Embryonic facial prominence (tissue), 1 donor: ENCODE results near the gene IGFL3.
"Not testable (repeated sequence)": the region's sequence is repeated elsewhere in the genome, so short reads cannot be mapped to it uniquely, and the experiment has no call there.

ENCODE experiments used
- DNase-seq: peaks from one replicate; pipeline ENCODE4 v3.0.0-alpha.2; 2016; ENCODE audit errors: extremely low spot score

Gene IGFL3

DNA sequence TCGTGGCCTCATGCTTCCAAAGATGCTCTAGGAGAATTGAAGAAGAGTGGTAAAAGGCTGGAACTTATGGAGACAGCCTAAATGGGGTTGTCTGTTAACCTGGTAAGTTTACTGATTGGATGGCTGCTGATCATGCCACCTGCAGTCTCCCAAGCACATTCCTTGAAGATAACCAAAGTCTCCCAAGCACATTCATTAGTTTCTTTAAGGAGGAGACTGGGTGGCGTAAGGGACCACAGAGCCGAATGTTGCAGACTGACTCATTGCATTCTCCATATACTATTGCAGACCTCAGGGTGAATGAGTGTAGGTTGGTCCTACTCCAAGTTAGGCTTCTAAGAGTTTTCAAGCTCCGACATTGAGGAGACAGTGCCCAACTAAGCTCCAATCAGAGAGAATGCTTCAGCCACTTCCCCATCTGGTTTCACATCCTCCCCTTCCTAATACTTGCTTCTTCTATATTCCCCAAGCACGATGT is at the start of gene IGFL3:
IGFL3 (minus strand) TSS at position 51 of the 478 bp plus-strand sequence; CDS start at position 12, 39 bp downstream.
- DNase-seq = no peak

DNA sequence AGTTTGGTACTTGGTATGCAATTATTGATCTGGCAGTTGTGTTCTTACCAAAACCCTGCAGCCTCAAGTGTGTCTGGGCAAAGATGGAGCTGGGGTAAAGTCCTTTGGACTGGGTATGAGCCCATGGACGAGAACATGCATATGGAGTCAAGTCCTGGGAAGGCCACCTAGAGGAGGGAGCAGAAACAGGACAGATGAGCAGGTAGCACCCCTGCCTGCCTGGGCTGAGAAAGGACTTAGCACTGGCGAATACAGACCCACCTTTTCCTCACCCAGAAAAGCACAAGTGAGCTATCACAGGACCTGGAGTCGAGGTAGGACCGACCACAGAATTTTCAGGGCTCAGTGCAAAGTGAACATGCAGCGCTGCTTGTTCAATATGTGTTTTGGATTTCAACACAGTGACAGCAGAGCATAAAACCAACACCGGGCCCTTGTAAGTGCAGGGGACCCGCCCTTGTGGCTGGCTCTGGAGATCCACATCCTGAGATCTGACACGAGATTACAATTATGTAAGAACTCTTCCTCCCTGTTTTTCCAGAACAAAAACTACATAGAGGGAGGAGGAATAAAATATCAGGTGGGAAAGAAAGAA is 49.5 kb upstream of the IGFL3 start:
- DNase-seq = no peak

DNA sequence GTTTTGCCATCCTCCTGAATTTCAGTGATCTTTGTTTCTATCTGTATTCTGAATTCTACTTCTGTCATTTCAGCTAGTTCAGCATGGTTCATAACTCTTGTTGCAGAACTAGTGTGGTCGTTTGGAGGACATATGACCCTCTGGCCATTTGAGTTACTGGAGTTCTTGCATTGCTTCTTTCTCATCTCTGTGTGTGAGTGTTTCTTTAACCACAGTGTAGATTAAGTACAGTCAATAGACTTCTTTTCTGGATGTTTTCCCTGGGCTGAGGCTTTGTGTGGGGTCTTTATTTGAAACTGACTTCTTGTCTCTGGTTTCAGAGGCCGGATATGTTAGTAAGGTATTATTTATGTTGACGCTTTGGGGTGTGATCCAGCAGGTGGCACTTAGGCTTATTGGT is 38.2 kb upstream of the IGFL3 start:
- no peak for DNase-seq

DNA sequence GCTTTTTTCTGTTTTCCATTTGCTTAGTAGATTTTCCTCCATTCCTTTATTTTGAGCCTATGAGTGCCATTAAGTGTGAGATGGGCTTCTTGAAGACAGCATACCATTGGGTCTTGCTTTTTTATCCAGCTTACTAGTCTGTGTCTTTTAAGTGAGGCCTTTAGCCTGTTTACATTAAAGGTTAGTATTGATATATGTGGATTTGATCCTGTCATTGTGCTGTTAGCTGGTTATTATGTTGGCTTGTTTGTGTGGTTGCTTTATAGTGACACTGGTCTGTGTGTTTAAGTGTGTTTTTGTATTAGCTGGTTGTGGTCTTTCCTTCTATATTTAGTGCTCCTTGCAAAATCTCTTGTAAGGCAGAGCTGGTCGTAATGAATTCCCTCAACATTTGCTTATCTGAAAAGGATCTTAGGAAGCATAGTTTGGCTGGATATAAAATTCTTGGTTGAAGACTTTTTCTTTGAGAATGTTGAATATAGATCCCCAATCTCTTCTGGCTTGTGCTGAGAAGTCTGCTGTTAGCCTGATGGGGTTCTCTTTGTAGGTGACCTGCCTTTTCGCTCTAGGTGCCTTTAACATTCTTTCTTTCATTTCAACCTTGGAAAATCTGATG is 37.3 kb upstream of the IGFL3 start:
- DNase-seq = not testable (repeated sequence)

DNA sequence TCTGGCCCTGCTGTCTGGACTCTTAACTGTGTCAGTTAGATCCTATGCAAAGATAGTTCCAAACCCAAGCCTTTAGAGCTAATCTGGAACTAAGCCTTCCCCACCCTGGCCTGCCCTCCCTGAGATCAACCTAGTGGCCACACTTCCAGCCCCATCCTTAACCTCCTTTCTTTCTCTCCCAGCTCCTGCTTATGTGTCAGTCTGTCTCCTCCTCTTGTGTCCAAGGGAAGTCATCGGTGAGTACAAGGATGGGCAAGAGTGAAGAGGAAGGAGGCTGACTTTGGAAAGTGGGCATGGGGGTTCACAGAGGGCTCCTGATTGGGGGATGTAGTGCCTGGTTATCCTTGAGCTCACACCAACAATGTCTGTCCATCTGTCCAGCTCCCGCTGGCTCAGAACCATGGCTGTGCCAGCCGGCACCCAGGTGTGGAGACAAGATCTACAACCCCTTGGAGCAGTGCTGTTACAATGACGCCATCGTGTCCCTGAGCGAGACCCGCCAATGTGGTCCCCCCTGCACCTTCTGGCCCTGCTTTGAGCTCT is 35.8 kb upstream of the IGFL3 start:
- DNase-seq = no peak

DNA sequence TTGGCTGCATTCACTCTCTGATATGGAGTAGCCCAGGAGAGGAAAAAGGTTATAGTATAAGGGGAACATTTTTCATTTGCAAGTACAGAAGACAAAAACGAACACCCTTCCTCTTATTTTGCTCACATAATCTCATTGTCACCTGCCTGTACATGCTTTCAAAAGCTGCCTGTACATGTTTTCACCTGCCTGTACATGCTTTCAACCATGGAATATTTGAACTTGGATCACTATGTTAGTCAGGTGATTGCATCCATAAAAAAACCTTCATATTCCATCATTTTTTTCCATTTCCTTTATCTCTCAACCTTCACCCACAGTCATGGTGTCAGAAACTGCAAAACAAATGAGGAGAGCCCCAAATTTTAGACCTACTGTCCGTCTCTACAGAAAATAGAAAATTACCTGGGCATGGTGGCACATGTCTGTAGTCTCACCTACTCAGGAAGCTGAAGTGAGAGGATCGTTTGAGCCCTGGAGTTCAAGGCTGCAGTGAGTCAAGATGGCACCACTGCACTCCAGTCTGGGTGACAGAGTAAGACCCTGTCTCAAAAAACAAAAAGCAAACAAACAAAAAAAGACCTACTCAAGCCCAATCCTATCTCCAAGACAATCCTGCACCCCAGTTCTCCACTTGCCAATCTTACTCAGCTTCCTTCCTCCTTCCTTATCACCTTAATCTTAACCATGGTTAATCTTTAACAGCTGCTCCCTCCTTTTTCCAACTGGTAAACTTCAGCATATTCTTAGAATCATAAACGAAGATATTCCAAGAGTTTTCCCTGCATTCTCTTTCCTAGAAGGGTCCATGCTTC is 35.1 kb upstream of the IGFL3 start:
- no peak for DNase-seq

DNA sequence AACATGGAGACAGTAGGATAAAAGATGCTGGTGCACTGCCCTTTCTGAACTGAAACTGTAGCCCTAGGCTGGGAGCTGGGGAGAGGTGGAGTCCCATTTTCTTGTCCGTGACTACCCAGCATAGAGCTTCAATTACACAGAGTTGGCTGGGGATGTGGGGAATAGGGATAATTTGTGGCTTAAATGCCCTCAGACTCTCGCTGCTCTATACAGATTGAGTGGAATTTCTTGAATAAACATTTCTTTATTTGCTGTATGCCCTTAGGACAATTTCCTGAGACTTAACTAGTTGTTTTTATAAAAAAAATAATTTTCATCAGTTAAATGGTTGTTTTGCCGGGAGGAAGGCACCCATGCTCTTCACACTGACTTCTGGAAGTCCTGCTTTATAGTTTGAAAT is 30.7 kb upstream of the IGFL3 start:
- DNase-seq = no peak

DNA sequence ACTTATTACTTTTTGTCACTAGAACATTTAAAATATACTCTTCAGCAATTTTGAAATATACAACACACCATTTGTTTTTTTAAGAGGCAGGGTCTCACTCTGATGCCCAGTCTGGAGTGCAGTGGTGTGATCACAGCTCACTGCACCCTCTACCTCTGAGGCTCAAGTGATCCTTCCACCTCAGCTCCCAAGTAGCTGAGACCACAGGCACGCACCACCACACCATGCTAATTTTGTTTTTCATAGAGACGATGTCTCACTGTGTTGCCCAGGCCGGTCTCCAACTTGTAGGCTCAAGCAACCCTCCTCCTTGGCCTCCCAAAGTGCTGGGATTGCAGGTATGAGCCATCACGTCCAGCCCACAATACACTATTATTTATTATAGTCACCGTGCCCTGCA is 26.1 kb upstream of the IGFL3 start:
- no peak for DNase-seq

DNA sequence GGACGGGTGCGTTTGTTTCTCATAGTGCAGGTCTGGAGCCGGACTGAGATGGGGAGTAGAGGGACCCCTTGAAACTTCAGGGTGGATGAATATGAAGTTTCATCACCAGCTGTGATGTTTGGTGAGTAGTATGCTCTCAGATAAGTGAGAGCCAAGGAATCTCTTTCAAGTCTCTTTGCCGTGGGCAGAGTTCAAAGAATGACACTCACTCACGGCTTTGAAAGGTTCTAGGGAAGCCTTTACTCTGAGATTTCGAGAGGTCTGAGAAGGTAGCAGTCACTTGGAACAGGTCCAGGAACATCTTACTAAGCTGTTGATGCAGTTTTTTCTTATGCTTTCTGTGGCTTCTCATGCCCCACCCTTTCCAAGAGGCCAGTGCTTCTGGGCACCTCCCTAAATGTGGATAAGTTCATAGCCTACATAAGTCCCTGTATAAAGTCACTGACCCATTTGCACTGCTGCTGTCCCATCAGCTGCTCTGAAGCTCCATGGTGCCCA is 23.4 kb upstream of the IGFL3 start, which contains the start of gene IGFL2:
IGFL2 (plus strand) TSS at position 448 of the 498 bp plus-strand sequence; CDS start at position 489, 41 bp downstream.
- DNase-seq = no peak

DNA sequence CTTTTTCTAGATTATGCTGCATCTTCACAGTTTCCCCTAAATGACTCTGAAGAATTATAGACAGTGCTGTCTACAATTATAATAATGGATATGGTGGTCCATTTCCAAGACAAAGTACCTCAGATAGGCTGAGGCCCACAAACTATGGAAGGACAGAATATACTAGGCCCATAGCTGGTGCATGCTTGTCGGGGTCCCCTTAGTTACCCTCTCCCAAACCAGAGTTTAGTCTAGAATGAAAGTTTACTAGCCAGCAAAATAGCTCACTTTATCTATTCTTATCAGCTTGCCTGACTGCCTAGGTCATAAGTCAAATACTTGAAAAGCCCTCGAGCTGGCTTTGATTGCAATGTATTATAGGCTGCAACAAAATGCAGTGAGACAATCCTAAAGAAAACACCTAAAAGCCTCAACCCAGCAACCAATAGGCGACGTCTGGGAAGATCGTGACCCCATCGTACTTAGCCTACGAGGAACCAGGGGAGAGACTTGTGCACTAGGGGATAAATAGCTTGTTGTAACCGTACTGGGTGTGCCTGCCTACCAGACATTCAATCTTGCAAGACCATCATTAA is 22.8 kb upstream of the IGFL3 start:
- DNase-seq = no peak

DNA sequence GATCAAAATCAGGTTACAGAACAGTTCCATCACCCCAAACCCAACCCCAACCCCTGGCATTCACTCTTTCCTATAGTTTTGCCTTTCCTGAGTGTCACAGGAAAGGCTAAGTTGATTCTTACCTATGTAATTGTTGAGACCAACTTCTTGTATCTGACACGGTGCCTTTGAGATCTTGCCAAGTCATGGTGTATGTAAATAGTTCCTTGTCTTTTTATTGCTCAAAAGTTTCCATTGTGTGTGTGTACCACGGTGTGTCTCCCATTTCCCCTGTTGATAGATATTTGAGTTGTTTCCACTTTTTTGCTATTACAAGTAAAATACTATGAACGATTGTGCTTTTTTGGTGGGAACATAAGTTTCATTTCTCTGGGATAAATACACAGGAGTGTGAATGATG is 20.3 kb upstream of the IGFL3 start:
- no peak for DNase-seq

DNA sequence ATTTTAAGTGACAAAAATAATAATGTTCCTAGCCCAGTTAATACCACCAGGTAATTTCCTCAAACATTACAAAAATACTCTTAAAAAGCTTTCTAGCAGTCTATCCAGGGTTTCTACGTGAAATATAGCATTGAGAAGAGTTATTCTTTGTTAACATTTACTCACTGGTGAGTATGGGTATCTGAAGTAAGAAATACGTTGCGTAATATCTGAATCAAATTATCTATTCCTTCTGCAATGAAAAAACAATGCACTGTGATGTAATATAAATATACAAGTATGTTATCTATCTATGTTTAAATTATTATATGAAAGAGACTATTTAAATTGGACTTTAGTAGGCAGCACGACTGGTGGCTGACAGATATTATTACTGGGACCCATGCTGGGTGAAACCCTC is 17.8 kb upstream of the IGFL3 start:
- no peak for DNase-seq

DNA sequence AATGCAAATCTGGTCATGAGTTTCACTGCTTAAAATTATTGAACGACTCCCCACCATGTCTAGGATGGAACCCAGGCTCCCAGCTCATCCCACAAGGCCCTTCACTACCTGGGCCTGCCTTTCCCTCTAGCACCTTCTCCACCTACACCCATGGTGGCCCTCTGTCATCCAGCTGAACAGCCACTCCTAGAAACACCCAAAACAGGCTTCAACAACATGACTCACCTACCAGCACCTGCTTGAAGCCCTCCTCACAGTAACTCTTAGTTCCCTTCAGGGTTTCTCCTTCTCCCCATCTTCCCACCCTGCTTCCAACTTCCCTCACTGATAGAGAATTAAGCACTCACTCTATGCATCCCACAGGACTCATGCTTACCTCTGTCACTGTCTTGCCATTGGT is 16.9 kb upstream of the IGFL3 start:
- no peak for DNase-seq

DNA sequence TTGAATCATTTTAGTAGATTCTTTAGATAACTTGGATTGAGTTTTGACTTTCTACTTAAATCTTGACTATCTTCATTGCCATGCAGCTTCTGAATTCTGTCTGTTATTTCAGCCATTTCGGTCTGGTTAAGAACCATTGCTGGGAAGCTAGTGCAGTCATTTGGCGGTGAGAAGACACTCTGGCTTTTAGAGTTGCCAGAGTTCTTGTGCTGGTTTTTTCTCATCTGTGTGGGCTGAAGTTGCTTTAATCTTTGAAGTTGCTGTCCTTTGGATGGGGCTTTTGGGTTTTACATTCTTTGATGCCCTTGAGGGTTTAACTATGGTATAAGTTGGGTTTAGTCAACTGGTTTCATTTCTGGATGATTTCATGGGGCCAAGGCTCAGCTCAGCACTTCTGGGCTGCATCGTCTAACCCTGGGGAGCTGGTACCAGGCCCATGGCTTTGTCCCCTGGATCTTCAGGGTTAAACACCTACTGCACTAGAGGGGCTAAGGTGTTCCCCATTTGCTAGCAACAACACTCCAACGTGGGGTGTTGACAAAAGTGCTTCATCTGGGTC is 13.5 kb upstream of the IGFL3 start:
- DNase-seq = no peak

DNA sequence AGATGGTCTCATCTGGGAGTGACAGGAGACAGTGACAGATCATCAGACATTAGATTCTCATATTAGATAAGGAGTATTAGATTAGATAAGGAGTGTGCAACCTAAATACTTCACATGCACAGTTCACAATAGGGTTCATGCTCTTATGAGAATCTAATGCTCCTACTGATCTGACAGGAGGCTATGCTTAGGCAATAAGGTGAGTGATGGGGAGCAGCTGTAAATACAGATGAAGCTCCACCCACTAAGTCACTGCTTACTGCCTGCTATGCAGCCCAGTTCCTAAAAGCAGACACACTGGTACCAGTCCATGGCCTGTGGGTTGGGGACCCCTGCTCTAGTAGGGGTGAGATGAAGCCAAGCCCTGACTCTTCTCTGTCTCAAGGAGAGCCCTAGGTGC is 10.0 kb upstream of the IGFL3 start:
- DNase-seq = no peak

DNA sequence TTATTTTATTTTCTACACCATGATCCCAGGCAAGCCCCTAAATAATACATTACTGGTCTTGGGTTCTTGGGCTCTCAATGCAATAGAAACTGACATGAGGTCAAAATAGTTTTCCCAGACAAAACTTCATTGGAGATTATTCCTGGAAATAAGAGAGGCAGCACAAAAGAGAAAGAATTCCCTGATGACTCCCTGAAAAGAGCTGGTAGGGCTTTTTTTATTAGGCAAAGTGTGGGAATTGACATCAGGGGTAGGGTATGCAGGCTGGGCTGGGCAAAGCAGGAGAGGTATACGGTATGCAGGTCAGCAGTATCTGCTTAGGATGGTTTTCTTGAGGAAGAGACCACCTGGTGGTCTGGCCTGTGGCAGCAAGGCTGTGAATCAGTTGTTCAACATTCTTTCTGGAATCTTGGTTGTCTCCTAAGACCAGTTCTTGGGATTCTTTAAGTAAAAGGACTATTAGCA is 9.3 kb upstream of the IGFL3 start:
- DNase-seq = no peak

DNA sequence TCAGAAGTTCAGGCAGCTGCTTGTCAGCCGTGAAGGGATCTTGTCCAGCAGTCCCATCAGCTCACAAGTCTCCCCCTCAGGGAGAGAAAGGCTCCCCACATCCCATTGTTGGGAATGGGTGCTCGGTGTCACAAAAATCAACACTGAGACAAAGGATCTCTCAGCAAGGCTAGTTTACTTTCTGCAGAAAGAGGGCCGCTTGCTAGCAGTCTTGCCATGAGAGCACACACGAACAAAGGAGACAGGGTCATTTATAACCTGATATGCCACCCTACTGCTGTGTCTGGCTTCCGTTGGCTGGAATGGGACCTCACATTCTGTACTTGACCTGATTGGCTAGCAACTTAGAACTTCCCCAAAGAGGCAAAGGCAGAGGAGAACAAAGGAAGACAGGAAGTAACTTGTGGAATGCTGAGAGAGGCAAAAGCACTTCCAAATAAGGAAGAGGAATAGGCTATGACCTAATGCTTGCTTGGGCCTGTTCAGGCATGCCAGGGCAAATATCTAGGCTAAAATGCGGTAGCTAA is 8.7 kb upstream of the IGFL3 start:
- no peak for DNase-seq

DNA sequence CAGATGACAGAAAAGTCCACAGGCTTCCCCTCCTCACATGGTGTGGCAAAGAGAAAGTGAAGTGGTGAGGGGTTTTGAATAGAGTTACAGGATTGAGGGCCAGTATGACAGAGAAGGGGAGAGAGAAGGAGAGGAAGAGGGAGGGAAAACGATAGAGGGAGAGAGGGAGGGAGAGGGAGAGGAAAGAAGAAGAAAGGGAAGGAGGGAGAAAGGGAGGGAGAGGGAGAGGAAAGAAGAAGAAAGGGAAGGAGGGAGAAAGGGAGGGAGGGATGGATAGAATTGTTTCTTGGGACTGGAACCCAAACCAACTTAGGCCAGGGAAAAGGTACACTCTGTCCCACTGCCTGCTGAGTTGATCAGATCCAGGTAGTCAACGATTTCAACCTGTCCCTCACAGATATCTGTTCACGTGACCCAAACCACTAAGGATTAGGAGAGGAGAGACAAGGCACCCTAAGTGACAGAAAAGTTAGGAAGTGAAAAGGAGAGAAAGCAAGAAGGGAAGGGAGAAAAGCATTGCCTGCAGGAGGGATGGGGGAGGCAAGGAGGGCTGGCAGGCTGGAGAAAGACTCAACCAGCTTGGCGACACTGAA is 8.1 kb upstream of the IGFL3 start:
- no peak for DNase-seq

DNA sequence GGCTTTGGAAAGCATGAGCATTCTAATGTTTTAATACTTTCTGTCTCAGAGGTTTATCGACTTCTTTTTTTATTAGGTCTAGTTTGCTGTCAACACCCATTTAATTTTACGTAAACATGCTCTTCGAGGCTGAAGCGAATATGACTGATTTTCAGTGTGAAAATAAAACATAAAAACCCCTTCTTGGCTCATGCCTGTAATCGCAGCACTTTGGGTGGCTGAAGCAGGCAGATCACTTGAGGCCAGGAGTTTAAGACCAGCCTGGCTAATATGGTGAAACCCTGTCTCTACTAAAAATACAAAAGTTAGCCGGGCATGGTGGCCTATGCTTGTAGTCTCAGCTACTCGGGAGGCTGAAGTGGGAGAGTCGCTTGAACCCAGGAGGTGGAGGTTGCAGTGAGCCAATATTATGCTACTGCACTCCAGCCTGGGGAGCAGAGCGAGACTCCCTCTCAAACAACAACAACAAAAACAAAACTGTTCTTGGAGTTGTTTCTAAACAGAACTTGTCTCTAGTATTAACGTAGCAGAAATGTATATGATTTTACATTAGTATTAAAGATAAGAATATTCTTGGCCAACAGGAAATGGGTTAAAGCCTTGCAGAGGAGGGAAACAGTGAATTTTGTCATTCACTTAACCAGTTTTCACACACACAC is 7.1 kb upstream of the IGFL3 start:
- DNase-seq = no peak

DNA sequence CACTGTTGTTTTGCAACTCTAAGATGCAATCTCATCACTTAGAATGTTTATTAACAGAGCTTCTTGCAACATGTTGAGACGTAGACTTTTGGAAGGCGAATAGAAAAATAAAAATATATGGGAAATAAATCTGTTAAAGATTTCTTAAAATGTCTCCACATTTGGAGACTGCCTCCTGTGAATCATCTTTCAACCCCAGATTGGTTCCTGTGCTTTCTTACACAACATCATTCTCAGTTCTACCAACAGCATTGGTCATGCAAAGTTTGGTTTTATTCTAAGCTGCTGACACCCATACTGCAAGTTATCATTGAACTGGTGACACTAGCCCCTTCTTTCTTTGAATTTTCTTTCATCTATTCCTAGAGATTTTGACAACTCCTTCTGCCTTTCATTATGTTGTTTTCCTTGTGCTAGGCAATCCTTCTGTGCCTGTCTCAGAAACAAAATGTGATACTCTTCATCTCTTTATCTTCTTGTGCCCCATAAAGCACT is 1.6 kb upstream of the IGFL3 start:
- no peak for DNase-seq
